Activated CD4-positive, alpha-beta T cell treated with anti-CD3 and anti-CD28 coated beads, Interleukin-2, Interleukin-6, amounts not matched to agents 100 ng/mL and 50 ng/mL, durations not matched to agents 16 hours and 8 hours (primary cell): ENCODE results near the gene DXO.
"Not testable (repeated sequence)": the region's sequence is repeated elsewhere in the genome, so short reads cannot be mapped to it uniquely, and the experiment has no call there.

Source experiments
- DNase-seq: peaks from one replicate; pipeline ENCODE4 v3.0.0-alpha.2; 2020

The DXO gene

GRCh38 chr6:31956796-31957195 is 15.1 kb downstream of the DXO start:
- DNase-seq: no peak

GRCh38 chr6:31954511-31954910 is 17.4 kb downstream of the DXO start:
- no peak for DNase-seq

- no peak for DNase-seq
Measured at GRCh38 chr6:31952890-31953289, 19.0 kb downstream of the DXO start.

- DNase-seq: peak; percentile 44
Measured at GRCh38 chr6:31952140-31952805, 19.7 kb downstream of the DXO start.

- DNase-seq: no peak
Measured at GRCh38 chr6:31949926-31950548, 21.9 kb downstream of the DXO start.

- DNase-seq: no peak
Measured at GRCh38 chr6:31948753-31949413, 23.1 kb downstream of the DXO start.

GRCh38 chr6:31948306-31948705 is 23.6 kb downstream of the DXO start:
- no peak for DNase-seq

- DNase-seq: no peak
Measured at GRCh38 chr6:31947864-31948263, 24.1 kb downstream of the DXO start.

- no peak for DNase-seq
Measured at GRCh38 chr6:31947070-31947675, 24.8 kb downstream of the DXO start.

GRCh38 chr6:31946370-31946885 is 25.5 kb downstream of the DXO start:
- DNase-seq: no peak

- peak; percentile 13 for DNase-seq
Measured at GRCh38 chr6:31945507-31946369, 26.2 kb downstream of the DXO start, which contains the start of gene CFB. Gene CFB (plus strand): TSS chr6:31946095. CDS start chr6:31946222, 127 bp downstream.

GRCh38 chr6:31945154-31945506 is 26.8 kb downstream of the DXO start:
- no peak for DNase-seq

- no peak for DNase-seq
Measured at GRCh38 chr6:31943742-31944141, 28.2 kb downstream of the DXO start.

GRCh38 chr6:31940256-31940664 is 31.7 kb downstream of the DXO start:
- DNase-seq: no peak

- DNase-seq: no peak
Measured at GRCh38 chr6:31935823-31936222, 36.1 kb downstream of the DXO start.

GRCh38 chr6:31935021-31935420 is 36.9 kb downstream of the DXO start:
- DNase-seq: no peak

- DNase-seq: no peak
Measured at GRCh38 chr6:31933537-31933936, 38.4 kb downstream of the DXO start.

GRCh38 chr6:31932137-31932536 is 39.8 kb downstream of the DXO start:
- DNase-seq: not testable (repeated sequence)

GRCh38 chr6:31930962-31931361 is 41.0 kb downstream of the DXO start:
- DNase-seq: no peak

GRCh38 chr6:31928672-31928939 is 43.3 kb downstream of the DXO start:
- DNase-seq: no peak

- DNase-seq: no peak
Measured at GRCh38 chr6:31927863-31928671, 43.9 kb downstream of the DXO start.

GRCh38 chr6:31927242-31927862 is 44.6 kb downstream of the DXO start, which contains the start of gene C2:
Gene C2 (plus strand): TSS chr6:31927717. CDS start chr6:31927753, 36 bp downstream.
- DNase-seq: no peak
